ENCODE measurements around the gene PLEKHM2. TPM values are rescaled to one million over a fixed set of nuclear protein-coding genes. Genes with fewer than 3 reads are reported as not detected.

The PLEKHM2 gene
- total RNA-seq, 2 donors from 2014 or later: 46.5 to 48.0 TPM

GRCh38 chr1:15669864-15670263 is 14.3 kb upstream of the PLEKHM2 start:
- Mint-ChIP-seq H3K36me3 (peaks cover 0 to 7% of the 10 kb centered on the region in 2 donors), H3K9me3 (no peaks in the 10 kb centered on the region), H3K27ac (no peak overlapping the region)
- no peak for DNase-seq (ENCODE audit: low spot score in 2 of 2)
- no peak for ATAC-seq

DNA sequence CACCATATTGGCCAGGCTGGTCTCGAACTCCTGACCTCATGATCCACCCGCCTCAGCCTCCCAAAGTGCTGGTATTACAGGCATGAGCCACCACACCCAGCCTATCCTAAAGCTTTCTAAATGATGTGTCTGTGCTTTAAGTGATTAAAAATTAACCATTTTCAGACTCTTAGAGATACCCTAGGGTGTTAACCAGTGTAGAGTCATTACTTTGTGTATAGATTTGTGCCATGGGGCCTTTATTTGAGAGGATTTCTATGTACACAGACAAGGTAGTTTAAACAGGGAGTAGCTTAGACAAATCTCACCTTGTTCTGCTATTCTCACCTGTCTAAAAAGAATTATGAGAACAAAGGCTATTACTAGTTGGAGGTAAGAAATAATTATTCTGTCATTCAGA is 12.7 kb upstream of the PLEKHM2 start:
- H3K27ac Mint-ChIP-seq: no peak overlapping the region

DNA sequence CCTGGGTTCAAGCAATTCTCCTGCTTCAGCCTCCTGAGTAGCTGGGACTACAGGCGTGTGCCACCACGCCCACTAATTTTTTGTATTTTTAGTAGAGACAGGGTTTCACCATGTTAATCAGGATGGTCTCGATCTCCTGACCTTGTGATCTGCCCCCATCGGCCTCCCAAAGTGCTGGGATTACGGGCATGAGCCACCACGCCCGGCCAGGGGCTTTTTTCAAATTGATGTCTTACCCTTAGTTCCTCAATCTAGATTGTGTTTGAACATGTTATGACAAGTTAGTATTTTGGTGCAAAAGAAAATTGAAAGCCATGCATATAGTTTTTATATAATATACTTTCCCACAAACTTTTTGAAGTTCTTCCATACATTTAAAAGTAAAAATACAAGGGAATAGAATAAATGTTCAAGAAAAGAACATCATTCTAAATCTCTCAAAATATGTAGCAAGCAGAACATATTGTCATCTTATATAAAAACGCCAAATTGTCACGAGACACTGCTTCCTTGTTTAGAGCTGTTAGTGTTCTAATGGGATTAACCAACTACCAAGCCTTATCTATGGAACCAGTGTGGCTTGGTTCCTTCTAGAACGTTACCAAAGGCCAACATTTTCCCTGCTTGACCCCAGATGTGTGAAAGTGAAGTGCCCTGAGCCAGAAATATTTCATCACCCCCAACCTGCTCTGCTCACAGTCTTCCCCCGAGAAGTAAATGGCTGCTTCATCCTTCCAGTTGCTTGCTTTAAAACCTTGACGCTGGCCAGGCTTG is 9.5 kb upstream of the PLEKHM2 start:
- Mint-ChIP-seq H3K9me3 (no peaks in the 10 kb centered on the region), H3K36me3 (no peaks in the 10 kb centered on the region), H3K27ac (peak overlapping the region in 1 of 2 donors; percentile 4)
- DNase-seq (ENCODE audit: low spot score in 2 of 2): no peak
- ATAC-seq: no peak

More for the DNA sequence above, 12.7 kb upstream of the PLEKHM2 start:
- Mint-ChIP-seq H3K9me3 (no peaks in the 10 kb centered on the region), H3K36me3 (peaks cover 0 to 2% of the 10 kb centered on the region in 2 donors)
- DNase-seq (ENCODE audit: low spot score in 2 of 2) (no peak), ATAC-seq (no peak)

DNA sequence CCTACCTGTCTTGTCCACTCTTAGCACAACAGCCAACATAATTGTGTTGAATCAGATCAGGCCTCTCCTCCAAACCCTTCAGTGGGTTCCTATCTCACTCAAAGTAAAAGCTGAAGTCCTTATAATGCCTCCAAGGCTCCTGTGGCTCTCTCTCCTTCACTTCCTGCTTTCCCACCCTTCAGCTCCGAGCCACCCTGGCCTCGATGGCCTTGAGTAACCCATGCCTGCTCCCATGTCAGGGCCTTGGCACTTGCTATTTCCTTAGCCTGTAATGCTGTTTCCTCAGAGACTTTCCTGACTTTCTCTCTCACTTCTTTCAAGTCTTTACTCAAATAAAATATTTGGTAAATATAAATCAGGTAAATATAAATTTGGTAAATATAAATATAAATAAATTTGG is 8.1 kb upstream of the PLEKHM2 start:
- Mint-ChIP-seq H3K9me3 (no peaks in the 10 kb centered on the region), H3K36me3 (no peaks in the 10 kb centered on the region)

DNA sequence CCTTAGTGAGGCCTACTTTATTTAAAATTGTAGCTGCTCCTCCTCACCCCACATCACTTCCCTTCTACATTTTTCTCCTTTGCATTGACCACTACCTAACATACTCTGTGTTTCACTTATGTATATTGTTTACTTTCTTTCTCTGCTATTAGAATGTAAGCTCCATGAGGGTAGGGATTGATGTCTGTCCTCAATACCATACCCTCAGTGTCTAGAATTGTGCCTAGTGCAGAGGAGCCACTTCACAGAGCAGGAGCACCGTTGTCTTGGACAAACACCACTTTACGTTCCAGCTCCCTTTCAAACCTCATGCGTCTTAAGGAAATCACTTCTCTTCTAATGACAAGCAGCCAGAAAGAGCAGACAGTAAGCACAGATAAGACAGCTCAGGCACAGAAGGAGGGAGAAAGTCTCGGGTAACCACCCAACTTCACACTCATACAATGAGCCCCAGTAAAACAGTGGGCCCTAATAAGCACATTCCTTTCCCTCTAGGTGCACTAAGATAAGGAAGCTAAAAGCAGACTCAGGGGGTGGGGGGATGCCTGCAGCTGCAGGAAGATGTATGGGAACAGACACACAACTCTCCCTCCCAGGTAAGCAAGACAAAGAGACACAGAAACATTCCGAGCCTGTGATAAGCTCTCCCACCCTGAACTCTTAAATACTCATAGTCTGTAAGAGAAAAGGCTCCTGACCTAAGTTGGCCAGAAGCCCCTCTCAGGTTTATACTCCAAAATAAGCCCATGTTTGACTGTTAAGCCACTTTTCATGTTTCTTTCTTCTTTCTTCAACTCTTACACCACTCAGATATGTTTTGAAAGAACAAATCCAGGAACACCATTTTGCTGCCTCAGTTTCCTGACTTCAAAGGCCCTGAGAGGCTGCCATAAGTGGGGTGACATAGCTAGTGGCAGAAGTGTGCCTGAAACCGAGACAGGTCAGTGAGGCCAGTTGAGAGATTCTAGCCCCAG is 7.1 kb upstream of the PLEKHM2 start:
- Mint-ChIP-seq H3K27ac (no peak overlapping the region), H3K9me3 (no peaks in the 10 kb centered on the region), H3K36me3 (no peaks in the 10 kb centered on the region)
- ATAC-seq (no peak), DNase-seq (ENCODE audit: low spot score in 2 of 2) (no peak)

More for the DNA sequence above, 8.1 kb upstream of the PLEKHM2 start:
- ATAC-seq (no peak), DNase-seq (ENCODE audit: low spot score in 2 of 2) (no peak)
- peak overlapping the region in 1 of 2 donors; percentile 34 for H3K27ac Mint-ChIP-seq

- ATAC-seq (peak; percentile 36 to 49), DNase-seq (ENCODE audit: low spot score in 2 of 2) (peak in 1 of 2 donors; percentile 15)
- Mint-ChIP-seq H3K27ac (no peak overlapping the region), H3K9me3 (no peaks in the 10 kb centered on the region), H3K36me3 (no peaks in the 10 kb centered on the region)
These were observed 5.5 kb upstream of the PLEKHM2 start for GRCh38 chr1:15678578-15678977.

DNA sequence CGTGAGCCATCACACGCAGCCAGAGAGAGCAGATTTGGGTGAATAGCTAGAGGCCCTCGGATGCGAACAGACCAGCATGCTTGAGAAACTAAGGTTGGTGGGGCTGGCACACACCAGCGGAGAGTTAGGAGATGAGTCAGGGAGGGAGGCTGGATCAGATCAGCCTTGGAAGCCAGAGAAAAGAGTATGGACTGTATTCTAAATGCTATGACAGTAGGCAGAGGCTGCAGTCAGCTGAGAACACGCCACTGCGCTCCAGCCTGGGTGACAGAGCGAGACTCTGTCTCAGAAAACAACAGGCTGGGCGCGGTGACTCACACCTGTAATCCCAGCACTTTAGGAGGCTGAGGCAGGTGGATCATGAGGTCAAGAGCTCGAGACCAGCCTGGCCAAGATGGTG is 4.0 kb upstream of the PLEKHM2 start:
- ATAC-seq (peak; percentile 8 to 42), DNase-seq (ENCODE audit: low spot score in 2 of 2) (peak in 1 of 2 donors; percentile 27)
- Mint-ChIP-seq H3K9me3 (no peaks in the 10 kb centered on the region), H3K27ac (no peak overlapping the region), H3K36me3 (no peaks in the 10 kb centered on the region)

DNA sequence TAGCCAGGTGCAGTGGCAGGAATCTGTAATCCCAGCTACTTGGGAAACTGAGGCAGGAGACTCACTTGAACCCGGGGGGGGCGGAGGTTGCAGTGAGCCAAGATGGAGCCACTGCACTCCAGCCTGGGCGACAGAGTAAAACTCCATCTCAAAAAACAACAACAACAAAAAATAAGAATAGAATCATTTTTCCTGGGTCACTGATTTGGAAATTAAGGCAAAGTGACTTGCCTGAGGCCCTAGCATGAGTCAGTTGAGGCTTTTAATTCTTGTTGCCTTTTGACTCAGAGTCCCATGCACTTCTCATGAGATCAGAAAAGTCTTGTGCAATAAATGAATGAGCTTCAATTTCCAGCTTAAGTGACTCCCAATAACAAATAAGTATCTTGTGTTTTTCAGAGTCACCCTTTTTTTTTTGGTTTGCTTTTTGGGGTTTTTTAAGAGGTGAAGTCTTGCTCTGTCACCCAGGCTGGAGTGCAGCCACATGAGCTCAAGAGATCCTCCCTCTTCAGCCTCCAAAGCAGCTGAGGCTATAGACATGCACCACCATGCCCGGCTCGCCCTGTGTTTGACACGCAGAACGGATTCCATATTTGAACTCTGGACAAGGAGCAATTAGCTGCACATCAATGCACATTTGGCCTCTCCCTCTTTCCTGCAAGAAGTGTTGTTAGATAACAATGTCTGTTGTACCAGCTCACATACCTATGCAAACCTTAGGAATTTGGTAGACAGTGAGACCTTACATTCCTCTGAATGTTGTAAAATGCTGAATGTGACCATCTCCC is 3.4 kb upstream of the PLEKHM2 start:
- peak in 1 of 2 donors; percentile 25 for DNase-seq (ENCODE audit: low spot score in 2 of 2)
- peak; percentile 58 to 88 for ATAC-seq
- Mint-ChIP-seq H3K9me3 (no peaks in the 10 kb centered on the region), H3K36me3 (no peaks in the 10 kb centered on the region), H3K27ac (peak overlapping the region in 1 of 2 donors; percentile 30)

- Mint-ChIP-seq H3K9me3 (no peaks in the 10 kb centered on the region), H3K36me3 (no peaks in the 10 kb centered on the region), H3K27ac (peak overlapping the region in 1 of 2 donors; percentile 30)
- DNase-seq (ENCODE audit: low spot score in 2 of 2) (no peak), ATAC-seq (no peak)
These were observed 2.5 kb upstream of the PLEKHM2 start for GRCh38 chr1:15681349-15682292.

DNA sequence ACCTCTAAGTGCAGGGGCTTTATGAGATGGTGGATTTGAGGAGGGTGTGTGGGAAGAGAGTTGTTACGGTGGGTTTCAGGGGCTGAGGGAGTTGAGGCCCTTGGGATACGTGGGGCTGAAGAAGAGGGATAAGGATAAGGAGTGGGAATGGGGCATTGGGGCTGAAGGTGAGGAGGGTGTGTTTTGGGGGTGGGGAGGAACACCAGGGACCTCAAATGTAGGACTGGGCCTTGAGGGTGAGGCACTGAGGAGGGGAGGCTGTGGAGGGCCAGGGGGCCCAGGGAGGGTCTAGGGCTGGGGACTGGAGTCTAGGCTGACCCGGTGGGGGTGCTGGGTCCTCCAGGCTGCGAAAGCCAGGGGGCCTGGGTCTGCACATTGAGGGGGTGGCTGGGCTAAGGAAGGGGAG is 1.2 kb upstream of the PLEKHM2 start:
- H3K27ac Mint-ChIP-seq: peak overlapping the region; percentile 95 to 96
- H3K9me3 Mint-ChIP-seq: no peaks in the 10 kb centered on the region
- peaks cover 0 to 7% of the 10 kb centered on the region in 2 donors for H3K36me3 Mint-ChIP-seq
- no peak for ATAC-seq
- DNase-seq (ENCODE audit: low spot score in 2 of 2): no peak

DNA sequence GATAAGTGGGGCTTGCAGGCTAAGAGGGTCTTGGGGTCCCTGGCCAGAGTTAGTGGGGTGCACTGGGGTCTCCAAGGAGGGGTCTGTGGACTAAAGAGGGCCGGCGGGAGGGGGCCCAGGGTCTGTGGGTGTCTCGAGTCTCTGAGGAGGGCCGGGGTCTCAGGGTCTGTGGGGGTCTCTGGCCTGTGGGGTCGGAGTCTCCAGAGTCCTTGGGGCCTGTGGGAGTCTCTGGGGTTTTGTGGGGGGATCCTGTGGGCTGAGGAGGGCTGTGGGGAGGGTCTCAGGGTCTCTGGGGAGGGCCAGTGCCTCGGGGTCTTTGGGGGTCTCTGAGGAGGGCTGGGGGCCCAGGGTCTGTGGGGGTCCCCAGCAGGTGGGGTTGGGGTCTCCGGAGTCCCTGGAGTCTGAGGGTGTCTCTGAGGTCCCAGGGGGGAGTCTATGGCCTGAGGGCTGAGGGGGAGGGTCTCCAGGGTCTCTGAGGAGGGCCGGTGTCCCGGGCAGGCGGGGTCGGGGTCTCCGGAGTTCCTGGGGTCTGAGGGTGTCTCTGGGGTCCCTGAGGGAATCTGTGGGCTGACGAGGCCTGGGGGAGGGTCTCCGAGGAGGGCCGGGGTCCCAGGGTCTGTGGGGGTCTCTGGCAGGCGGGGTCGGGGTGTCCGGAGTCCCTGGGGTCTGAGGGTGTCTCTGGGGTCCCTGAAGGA is 628 bp upstream of the PLEKHM2 start:
- Mint-ChIP-seq H3K9me3 (no peaks in the 10 kb centered on the region), H3K27ac (peak overlapping the region; percentile 95 to 96), H3K36me3 (peaks cover 0 to 13% of the 10 kb centered on the region in 2 donors)
- DNase-seq (ENCODE audit: low spot score in 2 of 2) (no peak), ATAC-seq (no peak)

- no peaks in the 10 kb centered on the region for H3K9me3 Mint-ChIP-seq
- DNase-seq (ENCODE audit: low spot score in 2 of 2) (peak; percentile 55 to 66), ATAC-seq (peak; percentile 24 to 50)
- H3K27ac Mint-ChIP-seq: peak overlapping the region; percentile 95 to 96
- H3K36me3 Mint-ChIP-seq: peaks cover 0 to 16% of the 10 kb centered on the region in 2 donors
These were observed 560 bp downstream of the PLEKHM2 start for GRCh38 chr1:15684468-15685291.

GRCh38 chr1:15685820-15686219 is 1.7 kb downstream of the PLEKHM2 start:
- Mint-ChIP-seq H3K36me3 (peaks cover 0 to 16% of the 10 kb centered on the region in 2 donors), H3K9me3 (no peaks in the 10 kb centered on the region), H3K27ac (peak overlapping the region in 1 of 2 donors; percentile 69)
- no peak for ATAC-seq
- DNase-seq (ENCODE audit: low spot score in 2 of 2): no peak

- Mint-ChIP-seq H3K9me3 (no peaks in the 10 kb centered on the region), H3K27ac (peak overlapping the region in 1 of 2 donors; percentile 28), H3K36me3 (peaks cover 0 to 16% of the 10 kb centered on the region in 2 donors)
- no peak for ATAC-seq
- DNase-seq (ENCODE audit: low spot score in 2 of 2): no peak
These were observed 3.3 kb downstream of the PLEKHM2 start for GRCh38 chr1:15687446-15687845.

Data from activated naive CD4-positive, alpha-beta T cell treated with anti-CD3 and anti-CD28 coated beads, Interleukin-2, amount 50 U/mL, for 72 hours (primary cell).